PC-9 (cell line): ENCODE results near the gene MMP11. TPM values are rescaled to one million over a fixed set of nuclear protein-coding genes. Genes with fewer than 3 reads are reported as not detected.

Experiments used
- BruUV-seq: library from RNA; stranded (reverse); fragments of 400-500 nt; replicated peaks from 2 replicates; lab custom pipeline; 2021; lab: Mats Ljungman, UMichigan
- CTCF ChIA-PET: fragments of 300-600 bp; sonication (Branson Sonifier 250); formaldehyde crosslinking; loops from one replicate; lab custom pipeline; 2022; ENCODE audit warnings: antibody characterized with exemption; lab: Charles Lee
- POLR2A ChIA-PET: fragments of 300-600 bp; sonication (Branson Sonifier 250); formaldehyde crosslinking; loops from one replicate; lab custom pipeline; 2022; ENCODE audit warnings: antibody characterized with exemption; ENCODE audit not compliant: unreplicated experiment; lab: Charles Lee
- DNase-seq, 2 experiments: peaks; one replicate each; pipeline versions ENCODE4 v3.0.0 to v3.0.0-alpha.2; 2015 to 2022; ENCODE audit warnings: mixed read lengths in 1 of 2
- H2AFZ ChIP-seq: fragments of 200-600 bp; sonication (generic); 2 replicates; pipeline ENCODE4 v1.8.1; 2017; ENCODE audit warnings: antibody characterized with exemption
- H3F3A ChIP-seq: fragments of 200-600 bp; sonication (generic); 2 replicates; pipeline ENCODE4 v1.8.1; 2017; ENCODE audit warnings: antibody characterized with exemption, mild to moderate bottlenecking, low read depth; ENCODE audit not compliant: insufficient read depth
- H3K27ac ChIP-seq: fragments of 200-600 bp; sonication (generic); 2 replicates; pipeline ENCODE4 v1.6.1; 2016; ENCODE audit warnings: mixed run types
- H3K27me3 ChIP-seq: fragments of 200-600 bp; sonication (generic); 2 replicates; pipeline ENCODE4 v1.6.1; 2016; ENCODE audit warnings: low read depth, mixed run types; ENCODE audit not compliant: insufficient read depth
- H3K36me3 ChIP-seq: fragments of 200-600 bp; sonication (generic); 2 replicates; pipeline ENCODE4 v1.6.1; 2016; ENCODE audit warnings: low read depth, mixed run types
- H3K4me1 ChIP-seq: fragments of 200-600 bp; sonication (generic); replicated peaks from 2 replicates; pipeline ENCODE4 v1.6.1; 2016; ENCODE audit warnings: mixed run types; ENCODE audit not compliant: insufficient read depth
- H3K4me2 ChIP-seq: fragments of 200-600 bp; sonication (generic); 2 replicates; pipeline ENCODE4 v1.6.1; 2017; ENCODE audit warnings: mixed run types
- H3K4me3 ChIP-seq: fragments of 200-600 bp; sonication (generic); 2 replicates; pipeline ENCODE4 v1.6.1; 2016; ENCODE audit warnings: mixed run types
- H3K79me2 ChIP-seq: fragments of 200-600 bp; sonication (generic); 2 replicates; pipeline ENCODE4 v1.6.1; 2017; ENCODE audit warnings: low read depth, mixed run types
- H3K9me2 ChIP-seq: fragments of 200-600 bp; sonication (generic); 2 replicates; pipeline ENCODE4 v1.8.1; 2017; ENCODE audit warnings: mild to moderate bottlenecking; ENCODE audit not compliant: insufficient read depth
- H3K9me3 ChIP-seq: fragments of 200-600 bp; sonication (generic); 2 replicates; pipeline ENCODE4 v1.8.1; 2016; ENCODE audit warnings: low read depth; ENCODE audit not compliant: insufficient read depth
- H4K20me1 ChIP-seq: fragments of 200-600 bp; sonication (generic); 2 replicates; pipeline ENCODE4 v1.8.1; 2017; ENCODE audit not compliant: insufficient read depth
- CTCF ChIP-seq: fragments of 200-600 bp; sonication (generic); conservative IDR thresholded peaks from 2 replicates; pipeline ENCODE4 v1.6.1; 2017; ENCODE audit warnings: mixed run types, antibody characterized with exemption, mild to moderate bottlenecking, moderate library complexity
- EZH2 ChIP-seq: fragments of 200-600 bp; sonication (generic); IDR thresholded peaks from 2 replicates; pipeline ENCODE4 v1.8.0; 2017; ENCODE audit warnings: antibody characterized with exemption, low read depth
- intact Hi-C: fragments of 100-400 bp; cut with micrococcal nuclease; formaldehyde crosslinking; loops from one replicate; pipeline ENCODE4 v1.10.0; 2022; ENCODE audit not compliant: unreplicated experiment
- total RNA-seq: library from RNA; stranded (reverse); gene quantifications from 2 replicates; pipeline ENCODE4 v1.2.3, GENCODE V29; 2021

The MMP11 gene
- total RNA-seq, 1 experiment from 2014 or later, result 2.4 TPM

GRCh38 chr22:23800297-23801237 is 27.9 kb downstream of the MMP11 start:
- Histone ChIP-seq H3F3A (no peaks in the 10 kb centered on the region), H2AFZ (no peak overlapping the region), H3K36me3 (no peaks in the 10 kb centered on the region), H3K4me2 (no peak overlapping the region), H3K79me2 (no peaks in the 10 kb centered on the region), H3K4me1 (no peaks in the 10 kb centered on the region), H3K4me3 (no peak overlapping the region), H3K27ac (no peak overlapping the region), H3K9me2 (no peaks in the 10 kb centered on the region), H3K9me3 (no peaks in the 10 kb centered on the region), H4K20me1 (no peaks in the 10 kb centered on the region), H3K27me3 (no peaks in the 10 kb centered on the region)
- DNase-seq, result no peak
- ChIA-PET POLR2A (no interaction called here), CTCF (no interaction called here)
- BruUV-seq, result no TSS peak
- intact Hi-C loops, result no loop called here
- TF ChIP-seq EZH2 (no peak), CTCF (no peak)

GRCh38 chr22:23801238-23801821 is 28.7 kb downstream of the MMP11 start:
- 0 out of 2 replicates have a peak, but pooled peaks cover 6% of the 10 kb centered on the region for H3K36me3 ChIP-seq
- no peaks in the 10 kb centered on the region for H3K27me3 ChIP-seq
- no peak overlapping the region for H3K4me3 ChIP-seq
- no peak overlapping the region for H2AFZ ChIP-seq
- intact Hi-C loops, result no loop called here
- CTCF ChIA-PET, result no interaction called here
- BruUV-seq, result no TSS peak
- no peak overlapping the region for H3K27ac ChIP-seq
- POLR2A ChIA-PET, result no interaction called here
- no peaks in the 10 kb centered on the region for H4K20me1 ChIP-seq
- H3K9me2 ChIP-seq, result no peaks in the 10 kb centered on the region
- no peak for DNase-seq
- no peaks in the 10 kb centered on the region for H3K79me2 ChIP-seq
- H3K9me3 ChIP-seq, result no peaks in the 10 kb centered on the region
- H3K4me2 ChIP-seq, result no peak overlapping the region
- no peaks in the 10 kb centered on the region for H3K4me1 ChIP-seq
- H3F3A ChIP-seq, result no peaks in the 10 kb centered on the region
- no peak for TF ChIP-seq EZH2
- no peak for TF ChIP-seq CTCF

GRCh38 chr22:23801886-23802377 is 29.3 kb downstream of the MMP11 start:
- no peak for DNase-seq
- Histone ChIP-seq H3K27me3 (no peaks in the 10 kb centered on the region), H3K4me3 (no peak overlapping the region), H3F3A (no peaks in the 10 kb centered on the region), H3K27ac (no peak overlapping the region), H3K9me2 (no peaks in the 10 kb centered on the region), H3K4me2 (no peak overlapping the region), H4K20me1 (no peaks in the 10 kb centered on the region), H2AFZ (no peak overlapping the region), H3K4me1 (no peaks in the 10 kb centered on the region), H3K36me3 (0 out of 2 replicates have a peak, but pooled peaks cover 6% of the 10 kb centered on the region), H3K79me2 (no peaks in the 10 kb centered on the region), H3K9me3 (no peaks in the 10 kb centered on the region)
- ChIA-PET POLR2A (no interaction called here), CTCF (no interaction called here)
- BruUV-seq, result no TSS peak
- no peak for TF ChIP-seq CTCF
- no peak for TF ChIP-seq EZH2
- intact Hi-C loops, result no loop called here
